ENCODE results near the gene ASCC1. TPM values are rescaled to one million over a fixed set of nuclear protein-coding genes. Genes with fewer than 3 reads are reported as not detected.

The ASCC1 gene
- total and polyA plus RNA-seq, 2 of the 13 experiments (the other 11 are each of a cell fraction or from before 2014, with no cell fraction given), result 21.6 to 30.1 TPM

DNA sequence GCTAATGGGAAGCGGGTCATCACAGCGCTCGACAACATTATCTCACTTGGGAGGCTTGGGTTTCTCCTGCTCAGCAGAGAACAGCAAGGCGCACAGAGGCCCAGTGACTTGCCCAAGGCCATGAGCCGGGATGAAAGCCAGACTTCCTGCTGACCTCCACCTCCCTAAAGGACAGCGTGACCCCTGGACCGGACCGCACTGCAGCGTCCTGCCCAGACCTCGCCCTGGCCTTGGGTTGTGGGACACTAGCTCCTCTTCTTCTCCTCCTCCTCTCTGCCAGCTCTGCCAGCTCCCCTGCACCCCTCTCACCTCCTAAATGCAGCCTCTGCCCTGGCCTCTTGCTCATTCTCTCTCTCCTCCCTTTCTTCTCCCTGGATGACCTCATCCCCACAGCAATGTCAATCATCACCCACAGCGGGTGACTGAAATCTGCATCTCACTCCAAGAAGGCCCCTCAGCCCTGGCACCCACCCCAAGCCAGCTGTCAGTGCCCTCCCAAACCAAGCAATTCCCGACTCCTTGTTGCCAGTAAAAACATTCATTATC lies 147.1 kb downstream of the ASCC1 start (continued):
- TF ChIP-seq, protein P1, sequence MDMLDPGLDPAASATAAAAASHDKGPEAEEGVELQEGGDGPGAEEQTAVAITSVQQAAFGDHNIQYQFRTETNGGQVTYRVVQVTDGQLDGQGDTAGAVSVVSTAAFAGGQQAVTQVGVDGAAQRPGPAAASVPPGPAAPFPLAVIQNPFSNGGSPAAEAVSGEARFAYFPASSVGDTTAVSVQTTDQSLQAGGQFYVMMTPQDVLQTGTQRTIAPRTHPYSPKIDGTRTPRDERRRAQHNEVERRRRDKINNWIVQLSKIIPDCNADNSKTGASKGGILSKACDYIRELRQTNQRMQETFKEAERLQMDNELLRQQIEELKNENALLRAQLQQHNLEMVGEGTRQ (IDR thresholded peaks at IDR 0.05; ENCODE audit: low read depth, low read length), result no peak
- TF ChIP-seq, protein P1 (CRISPR knock-in tag; IDR thresholded peaks at IDR 0.05; ENCODE audit: borderline replicate concordance), result no peak
- TF ChIP-seq, protein P2, sequence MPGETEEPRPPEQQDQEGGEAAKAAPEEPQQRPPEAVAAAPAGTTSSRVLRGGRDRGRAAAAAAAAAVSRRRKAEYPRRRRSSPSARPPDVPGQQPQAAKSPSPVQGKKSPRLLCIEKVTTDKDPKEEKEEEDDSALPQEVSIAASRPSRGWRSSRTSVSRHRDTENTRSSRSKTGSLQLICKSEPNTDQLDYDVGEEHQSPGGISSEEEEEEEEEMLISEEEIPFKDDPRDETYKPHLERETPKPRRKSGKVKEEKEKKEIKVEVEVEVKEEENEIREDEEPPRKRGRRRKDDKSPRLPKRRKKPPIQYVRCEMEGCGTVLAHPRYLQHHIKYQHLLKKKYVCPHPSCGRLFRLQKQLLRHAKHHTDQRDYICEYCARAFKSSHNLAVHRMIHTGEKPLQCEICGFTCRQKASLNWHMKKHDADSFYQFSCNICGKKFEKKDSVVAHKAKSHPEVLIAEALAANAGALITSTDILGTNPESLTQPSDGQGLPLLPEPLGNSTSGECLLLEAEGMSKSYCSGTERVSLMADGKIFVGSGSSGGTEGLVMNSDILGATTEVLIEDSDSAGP (CRISPR knock-in tag; IDR thresholded peaks at IDR 0.05; ENCODE audit: borderline replicate concordance), result peak; percentile 51
- TF ChIP-seq ZNF235 (CRISPR knock-in tag; IDR thresholded peaks at IDR 0.05; ENCODE audit: borderline replicate concordance) (no peak), ZNF10 (CRISPR knock-in tag; IDR thresholded peaks at IDR 0.05; ENCODE audit: borderline replicate concordance, low read depth) (no peak), ZNF782 (CRISPR knock-in tag; IDR thresholded peaks at IDR 0.05; ENCODE audit: borderline replicate concordance) (peak; percentile 40; the same call in 1 of the 2 replicates), DNMT3B (CRISPR knock-in tag; conservative IDR thresholded peaks at IDR 0.05) (no peak), DR1 (CRISPR knock-in tag; IDR thresholded peaks at IDR 0.05) (no peak)
- TF ChIP-seq, protein P3, sequence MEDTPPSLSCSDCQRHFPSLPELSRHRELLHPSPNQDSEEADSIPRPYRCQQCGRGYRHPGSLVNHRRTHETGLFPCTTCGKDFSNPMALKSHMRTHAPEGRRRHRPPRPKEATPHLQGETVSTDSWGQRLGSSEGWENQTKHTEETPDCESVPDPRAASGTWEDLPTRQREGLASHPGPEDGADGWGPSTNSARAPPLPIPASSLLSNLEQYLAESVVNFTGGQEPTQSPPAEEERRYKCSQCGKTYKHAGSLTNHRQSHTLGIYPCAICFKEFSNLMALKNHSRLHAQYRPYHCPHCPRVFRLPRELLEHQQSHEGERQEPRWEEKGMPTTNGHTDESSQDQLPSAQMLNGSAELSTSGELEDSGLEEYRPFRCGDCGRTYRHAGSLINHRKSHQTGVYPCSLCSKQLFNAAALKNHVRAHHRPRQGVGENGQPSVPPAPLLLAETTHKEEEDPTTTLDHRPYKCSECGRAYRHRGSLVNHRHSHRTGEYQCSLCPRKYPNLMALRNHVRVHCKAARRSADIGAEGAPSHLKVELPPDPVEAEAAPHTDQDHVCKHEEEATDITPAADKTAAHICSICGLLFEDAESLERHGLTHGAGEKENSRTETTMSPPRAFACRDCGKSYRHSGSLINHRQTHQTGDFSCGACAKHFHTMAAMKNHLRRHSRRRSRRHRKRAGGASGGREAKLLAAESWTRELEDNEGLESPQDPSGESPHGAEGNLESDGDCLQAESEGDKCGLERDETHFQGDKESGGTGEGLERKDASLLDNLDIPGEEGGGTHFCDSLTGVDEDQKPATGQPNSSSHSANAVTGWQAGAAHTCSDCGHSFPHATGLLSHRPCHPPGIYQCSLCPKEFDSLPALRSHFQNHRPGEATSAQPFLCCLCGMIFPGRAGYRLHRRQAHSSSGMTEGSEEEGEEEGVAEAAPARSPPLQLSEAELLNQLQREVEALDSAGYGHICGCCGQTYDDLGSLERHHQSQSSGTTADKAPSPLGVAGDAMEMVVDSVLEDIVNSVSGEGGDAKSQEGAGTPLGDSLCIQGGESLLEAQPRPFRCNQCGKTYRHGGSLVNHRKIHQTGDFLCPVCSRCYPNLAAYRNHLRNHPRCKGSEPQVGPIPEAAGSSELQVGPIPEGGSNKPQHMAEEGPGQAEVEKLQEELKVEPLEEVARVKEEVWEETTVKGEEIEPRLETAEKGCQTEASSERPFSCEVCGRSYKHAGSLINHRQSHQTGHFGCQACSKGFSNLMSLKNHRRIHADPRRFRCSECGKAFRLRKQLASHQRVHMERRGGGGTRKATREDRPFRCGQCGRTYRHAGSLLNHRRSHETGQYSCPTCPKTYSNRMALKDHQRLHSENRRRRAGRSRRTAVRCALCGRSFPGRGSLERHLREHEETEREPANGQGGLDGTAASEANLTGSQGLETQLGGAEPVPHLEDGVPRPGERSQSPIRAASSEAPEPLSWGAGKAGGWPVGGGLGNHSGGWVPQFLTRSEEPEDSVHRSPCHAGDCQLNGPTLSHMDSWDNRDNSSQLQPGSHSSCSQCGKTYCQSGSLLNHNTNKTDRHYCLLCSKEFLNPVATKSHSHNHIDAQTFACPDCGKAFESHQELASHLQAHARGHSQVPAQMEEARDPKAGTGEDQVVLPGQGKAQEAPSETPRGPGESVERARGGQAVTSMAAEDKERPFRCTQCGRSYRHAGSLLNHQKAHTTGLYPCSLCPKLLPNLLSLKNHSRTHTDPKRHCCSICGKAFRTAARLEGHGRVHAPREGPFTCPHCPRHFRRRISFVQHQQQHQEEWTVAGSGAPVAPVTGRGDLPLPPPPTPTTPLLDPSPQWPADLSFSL (CRISPR knock-in tag; IDR thresholded peaks at IDR 0.05), result no peak
- TF ChIP-seq, protein P4, sequence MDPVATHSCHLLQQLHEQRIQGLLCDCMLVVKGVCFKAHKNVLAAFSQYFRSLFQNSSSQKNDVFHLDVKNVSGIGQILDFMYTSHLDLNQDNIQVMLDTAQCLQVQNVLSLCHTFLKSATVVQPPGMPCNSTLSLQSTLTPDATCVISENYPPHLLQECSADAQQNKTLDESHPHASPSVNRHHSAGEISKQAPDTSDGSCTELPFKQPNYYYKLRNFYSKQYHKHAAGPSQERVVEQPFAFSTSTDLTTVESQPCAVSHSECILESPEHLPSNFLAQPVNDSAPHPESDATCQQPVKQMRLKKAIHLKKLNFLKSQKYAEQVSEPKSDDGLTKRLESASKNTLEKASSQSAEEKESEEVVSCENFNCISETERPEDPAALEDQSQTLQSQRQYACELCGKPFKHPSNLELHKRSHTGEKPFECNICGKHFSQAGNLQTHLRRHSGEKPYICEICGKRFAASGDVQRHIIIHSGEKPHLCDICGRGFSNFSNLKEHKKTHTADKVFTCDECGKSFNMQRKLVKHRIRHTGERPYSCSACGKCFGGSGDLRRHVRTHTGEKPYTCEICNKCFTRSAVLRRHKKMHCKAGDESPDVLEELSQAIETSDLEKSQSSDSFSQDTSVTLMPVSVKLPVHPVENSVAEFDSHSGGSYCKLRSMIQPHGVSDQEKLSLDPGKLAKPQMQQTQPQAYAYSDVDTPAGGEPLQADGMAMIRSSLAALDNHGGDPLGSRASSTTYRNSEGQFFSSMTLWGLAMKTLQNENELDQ (CRISPR knock-in tag; IDR thresholded peaks at IDR 0.05; ENCODE audit: borderline replicate concordance), result no peak
- TF ChIP-seq, protein P5, sequence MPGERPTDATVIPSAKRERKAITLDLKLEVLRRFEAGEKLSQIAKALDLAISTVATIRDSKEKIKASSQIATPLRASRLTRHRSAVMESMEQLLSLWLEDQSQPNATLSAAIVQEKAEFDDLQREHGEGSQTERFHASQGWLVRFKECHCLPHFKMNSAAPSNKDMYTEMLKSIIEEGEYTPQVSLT (CRISPR knock-in tag; IDR thresholded peaks at IDR 0.05; ENCODE audit: borderline replicate concordance, low read depth), result no peak

Data from HepG2 (cell line).